GM19238 (cell line): ENCODE measurements around the gene PHF20.
"Not testable (repeated sequence)": the region's sequence is repeated elsewhere in the genome, so short reads cannot be mapped to it uniquely, and the experiment has no call there.

Source experiments
- DNase-seq: peaks from one replicate; pipeline ENCODE4 v3.0.0; 2011; ENCODE audit warnings: low spot score; ENCODE audit not compliant: insufficient read length

The PHF20 gene

GRCh38 chr20:35883778-35884540 is 112.1 kb downstream of the PHF20 start:
- DNase-seq = peak; percentile 34

GRCh38 chr20:35884541-35884865 is 112.7 kb downstream of the PHF20 start:
- no peak for DNase-seq

- DNase-seq = no peak
These were observed 113.4 kb downstream of the PHF20 start for GRCh38 chr20:35885212-35885611.

GRCh38 chr20:35886537-35886936 is 114.7 kb downstream of the PHF20 start:
- DNase-seq = no peak

GRCh38 chr20:35887393-35888064 is 115.7 kb downstream of the PHF20 start:
- no peak for DNase-seq

GRCh38 chr20:35888657-35889056 is 116.8 kb downstream of the PHF20 start:
- DNase-seq = no peak

GRCh38 chr20:35891375-35891774 is 119.6 kb downstream of the PHF20 start:
- no peak for DNase-seq

GRCh38 chr20:35892871-35893270 is 121.1 kb downstream of the PHF20 start:
- DNase-seq = no peak

- DNase-seq = peak; percentile 25
These were observed 122.1 kb downstream of the PHF20 start for GRCh38 chr20:35893942-35894341.

GRCh38 chr20:35895516-35895915 is 123.7 kb downstream of the PHF20 start:
- not testable (repeated sequence) for DNase-seq

GRCh38 chr20:35899064-35899463 is 127.2 kb downstream of the PHF20 start:
- no peak for DNase-seq

- DNase-seq = not testable (repeated sequence)
These were observed 129.4 kb downstream of the PHF20 start for GRCh38 chr20:35901230-35901629.

GRCh38 chr20:35901678-35902544 is 130.1 kb downstream of the PHF20 start:
- no peak for DNase-seq

- DNase-seq = no peak
These were observed 130.7 kb downstream of the PHF20 start for GRCh38 chr20:35902545-35902941.

- DNase-seq = no peak
These were observed 132.0 kb downstream of the PHF20 start for GRCh38 chr20:35903843-35904242.

GRCh38 chr20:35904982-35905663 is 133.3 kb downstream of the PHF20 start:
- no peak for DNase-seq

GRCh38 chr20:35907017-35907701 is 135.3 kb downstream of the PHF20 start:
- no peak for DNase-seq

- no peak for DNase-seq
These were observed 136.2 kb downstream of the PHF20 start for GRCh38 chr20:35908007-35908406.

- DNase-seq = no peak
These were observed 137.4 kb downstream of the PHF20 start for GRCh38 chr20:35909176-35909575.

- no peak for DNase-seq
These were observed 138.0 kb downstream of the PHF20 start for GRCh38 chr20:35909796-35910195.

GRCh38 chr20:35910254-35910653 is 138.4 kb downstream of the PHF20 start:
- DNase-seq = no peak
